NOMO-1 (cell line): ENCODE measurements around the gene SPACA9.

Source experiments
- DNase-seq, 2 experiments: peaks; one replicate each; lab custom pipeline; 2025; ENCODE audit not compliant: unreplicated experiment in 2 of 2; lab: John Stamatoyannopoulos, UW

SPACA9 gene

DNA sequence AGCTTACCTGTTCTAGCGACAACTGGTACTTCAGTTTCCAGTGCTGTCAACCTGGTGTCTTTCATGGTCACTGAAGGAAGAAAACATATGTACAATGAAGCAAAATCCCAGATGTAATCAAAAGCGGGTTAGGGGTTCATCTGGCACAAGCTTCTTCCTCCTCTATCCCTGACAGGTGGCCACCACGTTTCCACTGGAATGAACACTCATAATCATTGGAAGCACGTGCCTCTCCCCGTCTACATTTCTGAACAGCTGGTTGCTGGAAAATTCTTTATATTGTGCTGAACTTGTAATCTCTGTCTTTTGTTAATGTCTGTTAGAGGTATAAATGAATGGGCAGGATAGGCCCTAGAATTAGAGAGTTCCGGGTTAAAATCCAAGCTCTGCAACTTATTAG is 56.3 kb downstream of the SPACA9 start:
- no peak for DNase-seq

DNA sequence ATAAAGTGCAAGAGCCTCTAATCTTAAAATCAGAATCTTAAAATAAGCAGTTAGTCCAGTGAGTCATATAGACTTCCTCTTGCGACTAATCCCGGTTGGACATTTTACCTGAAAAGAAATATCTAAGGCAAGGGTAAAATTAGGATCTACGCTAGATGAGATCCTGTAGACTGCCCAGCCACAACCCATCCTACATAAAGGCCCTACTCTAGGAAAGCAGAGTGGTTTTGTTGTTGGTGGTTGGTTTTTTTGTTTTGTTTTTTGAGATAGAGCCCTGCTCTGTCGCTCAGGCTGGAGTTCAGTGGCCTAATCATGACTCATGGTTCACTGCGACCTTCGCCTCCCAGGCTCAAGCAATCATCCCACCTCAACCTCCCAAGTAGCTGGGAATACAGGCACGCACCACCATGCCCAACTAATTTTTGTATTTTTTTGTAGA is 58.8 kb downstream of the SPACA9 start:
- DNase-seq: no peak

- no peak for DNase-seq
These were observed 60.5 kb downstream of the SPACA9 start for GRCh38 chr9:132939169-132939568.
